Measurements from ENCODE around the gene ATP9B. TPM values are rescaled to one million over a fixed set of nuclear protein-coding genes. Genes with fewer than 3 reads are reported as not detected.

Gene ATP9B
- polyA plus RNA-seq, 1 of the 3 experiments (the other 2 are of a cell fraction): 11.2 TPM

DNA sequence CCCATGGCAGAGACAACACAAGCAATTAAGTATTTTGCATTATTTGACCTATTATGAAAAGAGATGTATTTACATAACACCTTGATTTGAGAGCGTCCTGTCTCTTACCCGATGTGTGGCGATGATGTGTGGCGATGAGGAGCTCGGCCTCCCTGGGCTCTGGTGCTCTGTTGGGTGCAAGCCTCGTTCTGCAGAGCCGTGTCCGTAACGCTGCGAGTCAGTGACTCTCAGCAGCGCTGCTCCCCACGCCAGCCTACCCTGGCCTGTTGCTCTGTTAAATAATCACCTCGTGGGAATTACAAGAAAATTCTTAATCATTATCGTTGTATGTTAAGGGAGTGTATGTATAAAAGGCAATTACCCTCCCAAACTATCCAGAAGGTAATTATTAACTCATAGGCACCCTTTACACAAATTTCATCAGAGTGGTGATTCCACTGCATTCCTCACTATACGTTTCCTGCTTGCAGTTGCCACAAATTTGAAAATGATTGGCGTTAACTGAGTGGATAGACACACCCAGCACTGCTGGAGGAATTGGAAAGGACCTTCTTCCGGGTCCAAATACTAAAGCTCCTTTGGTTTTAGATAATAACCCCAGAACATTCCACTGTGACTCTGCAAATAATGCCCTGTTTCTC, 274.5 kb downstream of the ATP9B start:
- H3K9me3 ChIP-seq: no peaks in the 10 kb centered on the region
- no peaks in the 10 kb centered on the region for H3K9me2 ChIP-seq
- H3K36me3 ChIP-seq (replicated peaks in 1 of 2; ENCODE audit: control insufficient read depth in 1 of 2, insufficient read depth in 2 of 2, low read length in 1 of 2): peaks cover 16 to 29% of the 10 kb centered on the region in 2 experiments
- no peak overlapping the region for H3K9ac ChIP-seq
- DNase-seq: no peak
- H3F3A ChIP-seq (replicated peaks; ENCODE audit: insufficient read depth): no peaks in the 10 kb centered on the region
- H3K4me2 ChIP-seq: no peak overlapping the region
- no peaks in the 10 kb centered on the region for H3K27me3 ChIP-seq (ENCODE audit: insufficient read depth)
- 86% methylated on average over 17 of the region's 17 CpGs for WGBS (ENCODE audit: low lambda C conversion rate)
- H2AFZ ChIP-seq (ENCODE audit: low read depth): no peak overlapping the region
- POLR2A ChIA-PET: no interaction called here
- no peaks in the 10 kb centered on the region for H3K79me2 ChIP-seq (ENCODE audit: insufficient read depth)
- no peak overlapping the region for H3K4me3 ChIP-seq (ENCODE audit: low read depth in 2 of 2, low read length in 1 of 2)
- CTCF ChIA-PET: no interaction called here
- no peak overlapping the region for H3K27ac ChIP-seq (ENCODE audit: low read depth in 2 of 2, low read length in 1 of 2)
- no peaks in the 10 kb centered on the region for H4K20me1 ChIP-seq (ENCODE audit: insufficient read depth)
- no peaks in the 10 kb centered on the region for H3K4me1 ChIP-seq (ENCODE audit: control insufficient read depth in 1 of 2, insufficient read depth in 2 of 2, low read depth in 1 of 2, low read length in 1 of 2)
- TF ChIP-seq EP300 (IDR thresholded peaks at IDR 0.05; ENCODE audit: borderline replicate concordance in 1 of 2, low read depth in 1 of 2, low read length in 1 of 2): no peak
- TF ChIP-seq TAF1 (IDR thresholded peaks at IDR 0.05; ENCODE audit: borderline replicate concordance, low read depth, low read length): no peak
- no peak for TF ChIP-seq MEF2A (IDR thresholded peaks at IDR 0.05; ENCODE audit: borderline replicate concordance, low read depth)
- TF ChIP-seq TEAD4 (IDR thresholded peaks at IDR 0.05; ENCODE audit: borderline replicate concordance, insufficient read depth): no peak
- no peak for TF ChIP-seq FOSL2 (IDR thresholded peaks at IDR 0.05; ENCODE audit: borderline replicate concordance, low read depth)
- no peak for TF ChIP-seq GABPA (IDR thresholded peaks at IDR 0.05; ENCODE audit: low read depth)
- no peak for TF ChIP-seq FOXM1 (IDR thresholded peaks at IDR 0.05; ENCODE audit: low read depth)
- TF ChIP-seq, protein P1, sequence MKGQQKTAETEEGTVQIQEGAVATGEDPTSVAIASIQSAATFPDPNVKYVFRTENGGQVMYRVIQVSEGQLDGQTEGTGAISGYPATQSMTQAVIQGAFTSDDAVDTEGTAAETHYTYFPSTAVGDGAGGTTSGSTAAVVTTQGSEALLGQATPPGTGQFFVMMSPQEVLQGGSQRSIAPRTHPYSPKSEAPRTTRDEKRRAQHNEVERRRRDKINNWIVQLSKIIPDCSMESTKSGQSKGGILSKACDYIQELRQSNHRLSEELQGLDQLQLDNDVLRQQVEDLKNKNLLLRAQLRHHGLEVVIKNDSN (IDR thresholded peaks at IDR 0.05; ENCODE audit: borderline replicate concordance, low read depth): no peak

DNA sequence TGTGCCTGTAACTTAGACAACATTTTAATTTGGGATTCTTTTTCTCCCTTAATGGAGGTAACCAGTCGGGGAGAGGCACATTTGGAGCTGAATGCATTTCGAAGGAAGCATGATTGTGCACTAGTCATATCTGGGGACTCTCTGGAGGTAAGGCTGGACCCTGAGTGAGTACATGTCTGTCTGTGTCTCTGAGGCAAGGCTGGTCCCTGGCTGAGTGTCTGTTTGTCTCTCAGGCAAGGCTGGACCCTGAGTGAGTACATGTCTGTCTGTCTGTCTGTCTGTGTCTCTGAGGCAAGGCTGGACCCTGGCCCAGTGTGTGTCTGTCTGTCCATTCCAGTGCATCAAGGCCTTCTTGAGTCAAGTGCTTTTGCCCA, 275.0 kb downstream of the ATP9B start:
- no peak overlapping the region for H3K9ac ChIP-seq
- CTCF ChIA-PET: no interaction called here
- WGBS (ENCODE audit: low lambda C conversion rate): 88% methylated on average over 2 of the region's 2 CpGs
- POLR2A ChIA-PET: no interaction called here
- no peak overlapping the region for H3K4me3 ChIP-seq (ENCODE audit: low read depth in 2 of 2, low read length in 1 of 2)
- H3K9me2 ChIP-seq: no peaks in the 10 kb centered on the region
- peaks cover 16 to 29% of the 10 kb centered on the region in 2 experiments for H3K36me3 ChIP-seq (replicated peaks in 1 of 2; ENCODE audit: control insufficient read depth in 1 of 2, insufficient read depth in 2 of 2, low read length in 1 of 2)
- no peak overlapping the region for H2AFZ ChIP-seq (ENCODE audit: low read depth)
- no peaks in the 10 kb centered on the region for H3K9me3 ChIP-seq
- no peak overlapping the region for H3K4me2 ChIP-seq
- no peaks in the 10 kb centered on the region for H4K20me1 ChIP-seq (ENCODE audit: insufficient read depth)
- H3K27ac ChIP-seq (ENCODE audit: low read depth in 2 of 2, low read length in 1 of 2): no peak overlapping the region
- no peaks in the 10 kb centered on the region for H3K27me3 ChIP-seq (ENCODE audit: insufficient read depth)
- H3F3A ChIP-seq (replicated peaks; ENCODE audit: insufficient read depth): no peaks in the 10 kb centered on the region
- H3K4me1 ChIP-seq (ENCODE audit: control insufficient read depth in 1 of 2, insufficient read depth in 2 of 2, low read depth in 1 of 2, low read length in 1 of 2): no peaks in the 10 kb centered on the region
- H3K79me2 ChIP-seq (ENCODE audit: insufficient read depth): no peaks in the 10 kb centered on the region
- DNase-seq: no peak
- no peak for TF ChIP-seq FOXJ3 (CRISPR knock-in tag; IDR thresholded peaks at IDR 0.05)
- no peak for TF ChIP-seq RFX5 (IDR thresholded peaks at IDR 0.05; ENCODE audit: low read length)
- TF ChIP-seq TCF12 (IDR thresholded peaks at IDR 0.05): no peak
- TF ChIP-seq MEF2A (IDR thresholded peaks at IDR 0.05; ENCODE audit: borderline replicate concordance, low read depth): no peak
- no peak for TF ChIP-seq GABPA (IDR thresholded peaks at IDR 0.05; ENCODE audit: low read depth)
- TF ChIP-seq, protein P1 (IDR thresholded peaks at IDR 0.05; ENCODE audit: borderline replicate concordance, low read depth): no peak
- TF ChIP-seq, protein P2, sequence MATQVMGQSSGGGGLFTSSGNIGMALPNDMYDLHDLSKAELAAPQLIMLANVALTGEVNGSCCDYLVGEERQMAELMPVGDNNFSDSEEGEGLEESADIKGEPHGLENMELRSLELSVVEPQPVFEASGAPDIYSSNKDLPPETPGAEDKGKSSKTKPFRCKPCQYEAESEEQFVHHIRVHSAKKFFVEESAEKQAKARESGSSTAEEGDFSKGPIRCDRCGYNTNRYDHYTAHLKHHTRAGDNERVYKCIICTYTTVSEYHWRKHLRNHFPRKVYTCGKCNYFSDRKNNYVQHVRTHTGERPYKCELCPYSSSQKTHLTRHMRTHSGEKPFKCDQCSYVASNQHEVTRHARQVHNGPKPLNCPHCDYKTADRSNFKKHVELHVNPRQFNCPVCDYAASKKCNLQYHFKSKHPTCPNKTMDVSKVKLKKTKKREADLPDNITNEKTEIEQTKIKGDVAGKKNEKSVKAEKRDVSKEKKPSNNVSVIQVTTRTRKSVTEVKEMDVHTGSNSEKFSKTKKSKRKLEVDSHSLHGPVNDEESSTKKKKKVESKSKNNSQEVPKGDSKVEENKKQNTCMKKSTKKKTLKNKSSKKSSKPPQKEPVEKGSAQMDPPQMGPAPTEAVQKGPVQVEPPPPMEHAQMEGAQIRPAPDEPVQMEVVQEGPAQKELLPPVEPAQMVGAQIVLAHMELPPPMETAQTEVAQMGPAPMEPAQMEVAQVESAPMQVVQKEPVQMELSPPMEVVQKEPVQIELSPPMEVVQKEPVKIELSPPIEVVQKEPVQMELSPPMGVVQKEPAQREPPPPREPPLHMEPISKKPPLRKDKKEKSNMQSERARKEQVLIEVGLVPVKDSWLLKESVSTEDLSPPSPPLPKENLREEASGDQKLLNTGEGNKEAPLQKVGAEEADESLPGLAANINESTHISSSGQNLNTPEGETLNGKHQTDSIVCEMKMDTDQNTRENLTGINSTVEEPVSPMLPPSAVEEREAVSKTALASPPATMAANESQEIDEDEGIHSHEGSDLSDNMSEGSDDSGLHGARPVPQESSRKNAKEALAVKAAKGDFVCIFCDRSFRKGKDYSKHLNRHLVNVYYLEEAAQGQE (IDR thresholded peaks at IDR 0.05; ENCODE audit: low read depth, low read length): no peak
- no peak for TF ChIP-seq SMC3 (IDR thresholded peaks at IDR 0.05; ENCODE audit: low read depth, low read length)
- TF ChIP-seq, protein P3, sequence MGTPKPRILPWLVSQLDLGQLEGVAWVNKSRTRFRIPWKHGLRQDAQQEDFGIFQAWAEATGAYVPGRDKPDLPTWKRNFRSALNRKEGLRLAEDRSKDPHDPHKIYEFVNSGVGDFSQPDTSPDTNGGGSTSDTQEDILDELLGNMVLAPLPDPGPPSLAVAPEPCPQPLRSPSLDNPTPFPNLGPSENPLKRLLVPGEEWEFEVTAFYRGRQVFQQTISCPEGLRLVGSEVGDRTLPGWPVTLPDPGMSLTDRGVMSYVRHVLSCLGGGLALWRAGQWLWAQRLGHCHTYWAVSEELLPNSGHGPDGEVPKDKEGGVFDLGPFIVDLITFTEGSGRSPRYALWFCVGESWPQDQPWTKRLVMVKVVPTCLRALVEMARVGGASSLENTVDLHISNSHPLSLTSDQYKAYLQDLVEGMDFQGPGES (IDR thresholded peaks at IDR 0.05; ENCODE audit: low read depth, low read length): no peak
- no peak for TF ChIP-seq GATA2 (CRISPR knock-in tag; IDR thresholded peaks at IDR 0.05)
- TF ChIP-seq JUND (IDR thresholded peaks at IDR 0.05): no peak
- TF ChIP-seq SIN3A (IDR thresholded peaks at IDR 0.05; ENCODE audit: borderline replicate concordance, low read depth, low read length): no peak
- TF ChIP-seq, protein P4, sequence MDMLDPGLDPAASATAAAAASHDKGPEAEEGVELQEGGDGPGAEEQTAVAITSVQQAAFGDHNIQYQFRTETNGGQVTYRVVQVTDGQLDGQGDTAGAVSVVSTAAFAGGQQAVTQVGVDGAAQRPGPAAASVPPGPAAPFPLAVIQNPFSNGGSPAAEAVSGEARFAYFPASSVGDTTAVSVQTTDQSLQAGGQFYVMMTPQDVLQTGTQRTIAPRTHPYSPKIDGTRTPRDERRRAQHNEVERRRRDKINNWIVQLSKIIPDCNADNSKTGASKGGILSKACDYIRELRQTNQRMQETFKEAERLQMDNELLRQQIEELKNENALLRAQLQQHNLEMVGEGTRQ (IDR thresholded peaks at IDR 0.05; ENCODE audit: borderline replicate concordance, low read depth, low read length): no peak
- TF ChIP-seq, protein P5, sequence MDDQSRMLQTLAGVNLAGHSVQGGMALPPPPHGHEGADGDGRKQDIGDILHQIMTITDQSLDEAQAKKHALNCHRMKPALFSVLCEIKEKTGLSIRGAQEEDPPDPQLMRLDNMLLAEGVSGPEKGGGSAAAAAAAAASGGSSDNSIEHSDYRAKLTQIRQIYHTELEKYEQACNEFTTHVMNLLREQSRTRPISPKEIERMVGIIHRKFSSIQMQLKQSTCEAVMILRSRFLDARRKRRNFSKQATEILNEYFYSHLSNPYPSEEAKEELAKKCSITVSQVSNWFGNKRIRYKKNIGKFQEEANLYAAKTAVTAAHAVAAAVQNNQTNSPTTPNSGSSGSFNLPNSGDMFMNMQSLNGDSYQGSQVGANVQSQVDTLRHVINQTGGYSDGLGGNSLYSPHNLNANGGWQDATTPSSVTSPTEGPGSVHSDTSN (IDR thresholded peaks at IDR 0.05): no peak
